GM21737 (cell line): ENCODE measurements around the gene SLC12A2.
A peak's percentile ranks its signal among the peaks of the same experiment; 100 is the strongest.

Experiments used
- ATAC-seq: cut with Tn5 transposase; IDR thresholded peaks from one replicate; pipeline ENCODE4 v1.9.1; 2021; ENCODE audit warnings: mild to moderate bottlenecking, moderate library complexity; ENCODE audit not compliant: unreplicated experiment

Gene SLC12A2

GRCh38 chr5:128083033-128083810 lies at the start of gene SLC12A2:
Gene SLC12A2, plus strand, starts transcription at chr5:128083766. Its CDS starts 189 bp downstream, at chr5:128083955.
- peak; percentile 55 for ATAC-seq

- ATAC-seq = no peak
These were observed 47.9 kb upstream of the SLC12A2 start for GRCh38 chr5:128035689-128036088.

- no peak for ATAC-seq
These were observed 46.6 kb upstream of the SLC12A2 start for GRCh38 chr5:128036950-128037349.

- no peak for ATAC-seq
These were observed 44.9 kb upstream of the SLC12A2 start for GRCh38 chr5:128038643-128039042.

GRCh38 chr5:128040927-128041326 lies 42.6 kb upstream of the SLC12A2 start:
- ATAC-seq = no peak

GRCh38 chr5:128052780-128053179 lies 30.8 kb upstream of the SLC12A2 start:
- ATAC-seq = no peak

- ATAC-seq = no peak
These were observed 30.1 kb upstream of the SLC12A2 start for GRCh38 chr5:128053291-128053954.

GRCh38 chr5:128060644-128061385 lies 22.8 kb upstream of the SLC12A2 start:
- ATAC-seq = no peak

- ATAC-seq = no peak
These were observed 21.3 kb upstream of the SLC12A2 start for GRCh38 chr5:128062172-128062746.

GRCh38 chr5:128074171-128074570 lies 9.4 kb upstream of the SLC12A2 start:
- ATAC-seq = no peak

- no peak for ATAC-seq
These were observed 8.6 kb upstream of the SLC12A2 start for GRCh38 chr5:128074953-128075352.

GRCh38 chr5:128077526-128077925 lies 6.0 kb upstream of the SLC12A2 start:
- no peak for ATAC-seq

- no peak for ATAC-seq
These were observed 2.3 kb upstream of the SLC12A2 start for GRCh38 chr5:128081111-128081851.

- ATAC-seq = no peak
These were observed 974 bp upstream of the SLC12A2 start for GRCh38 chr5:128082551-128083032.

- peak; percentile 37 for ATAC-seq
These were observed 253 bp downstream of the SLC12A2 start for GRCh38 chr5:128083811-128084227.

- peak; percentile 3 for ATAC-seq
These were observed 932 bp downstream of the SLC12A2 start for GRCh38 chr5:128084228-128085167.

- ATAC-seq = no peak
These were observed 1.8 kb downstream of the SLC12A2 start for GRCh38 chr5:128085413-128085812.

- no peak for ATAC-seq
These were observed 8.0 kb downstream of the SLC12A2 start for GRCh38 chr5:128091579-128091978.

- ATAC-seq = no peak
These were observed 8.6 kb downstream of the SLC12A2 start for GRCh38 chr5:128092144-128092543.
